ENCODE results near the gene RRN3. TPM values are rescaled to one million over a fixed set of nuclear protein-coding genes. Genes with fewer than 3 reads are reported as not detected.
"Not testable (repeated sequence)": the region's sequence is repeated elsewhere in the genome, so short reads cannot be mapped to it uniquely, and the experiment has no call there.

RRN3 gene
- total RNA-seq, 1 donor from 2014 or later, result 33.2 TPM

DNA sequence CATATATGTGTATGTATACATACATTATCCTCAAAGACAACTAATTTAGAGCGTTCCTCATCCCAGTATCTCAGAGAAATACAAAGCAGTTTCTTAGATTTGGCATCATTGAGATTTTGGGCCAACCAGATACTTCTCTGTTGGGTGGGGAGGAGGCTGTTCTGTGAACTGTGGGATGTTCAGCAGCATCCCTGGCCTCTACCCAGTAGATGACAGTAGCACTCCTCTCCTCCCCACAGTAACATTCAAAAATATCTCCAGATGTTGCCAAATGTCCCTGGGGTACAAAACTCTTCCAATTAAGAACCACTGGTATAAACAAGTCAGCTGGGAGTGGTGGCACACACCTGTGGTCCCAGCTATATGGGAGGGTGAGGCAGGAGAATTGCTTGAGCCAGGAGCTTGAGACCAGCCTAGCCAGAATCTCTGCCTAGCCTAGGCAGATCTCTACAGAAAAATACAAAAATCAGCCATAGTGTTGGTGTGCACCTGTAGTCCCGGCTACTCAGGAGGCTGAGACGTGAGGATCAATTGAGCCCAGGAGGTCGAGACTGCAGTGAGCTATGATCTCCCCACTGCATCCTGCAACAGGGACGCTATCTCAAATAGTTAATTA lies 6.4 kb upstream of the RRN3 start:
- intact Hi-C loops (cut with micrococcal nuclease), result not testable (repeated sequence)

- intact Hi-C loops (cut with micrococcal nuclease), result not testable (repeated sequence)
Observed at GRCh38 chr16:15099366-15099909, 5.4 kb upstream of the RRN3 start.

DNA sequence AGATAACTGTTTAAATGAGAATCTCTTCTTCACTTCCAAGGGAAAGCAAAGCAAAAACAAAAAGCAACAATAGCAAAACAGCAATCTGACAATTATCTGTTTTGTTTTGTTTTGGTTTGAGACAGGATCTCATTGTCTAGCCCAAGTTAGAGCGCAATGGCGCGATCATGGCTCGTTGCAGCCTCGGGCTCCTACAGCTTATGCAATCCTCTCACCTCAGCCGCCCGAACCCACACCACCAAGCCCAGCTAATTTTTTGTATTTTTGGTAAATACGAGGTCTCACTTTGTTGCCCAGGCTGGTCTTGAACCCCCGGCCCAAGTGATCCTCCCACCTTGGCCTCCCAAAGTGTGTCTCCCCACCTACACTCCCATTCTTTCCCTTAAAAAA lies 2.5 kb upstream of the RRN3 start:
- intact Hi-C loops (cut with micrococcal nuclease), result not testable (repeated sequence)

DNA sequence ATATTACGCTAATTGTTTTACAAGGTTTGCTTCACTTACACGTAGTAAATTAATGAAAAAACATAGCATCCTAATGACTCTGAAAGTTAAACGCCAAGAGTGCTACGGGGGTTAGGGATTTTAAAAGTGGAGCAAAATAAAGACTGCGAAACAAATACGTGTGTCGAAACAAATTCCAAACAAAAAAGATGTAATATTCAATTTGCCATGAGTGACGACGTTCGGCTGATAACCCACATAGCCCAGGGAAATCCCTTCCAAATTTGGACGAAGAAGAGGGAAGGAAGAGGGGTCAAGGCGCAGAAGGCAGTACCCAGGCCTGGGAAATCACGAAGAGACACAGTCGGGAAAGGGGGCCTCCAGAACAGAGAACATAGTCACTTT lies 509 bp downstream of the RRN3 start:
- intact Hi-C loops (cut with micrococcal nuclease), result loop anchor here (5.0 kb wide), 1 partner anchor 461 kb away; the partner anchor contains the start of genes BFAR and PARN

- intact Hi-C loops (cut with micrococcal nuclease), result loop anchor here (5.0 kb wide), 1 partner anchor 458 kb away; the partner anchor contains the start of genes BFAR and PARN
Observed at GRCh38 chr16:15090663-15091269, 3.3 kb downstream of the RRN3 start.

- intact Hi-C loops (cut with micrococcal nuclease), result not testable (repeated sequence)
Observed at GRCh38 chr16:15082788-15083187, 11.3 kb downstream of the RRN3 start.

- intact Hi-C loops (cut with micrococcal nuclease), result not testable (repeated sequence)
Observed at GRCh38 chr16:15080883-15081282, 13.2 kb downstream of the RRN3 start.

GRCh38 chr16:15076161-15076560 lies 17.9 kb downstream of the RRN3 start:
- intact Hi-C loops (cut with micrococcal nuclease), result not testable (repeated sequence)

- intact Hi-C loops (cut with micrococcal nuclease), result no loop called here
Observed at GRCh38 chr16:15073101-15073500, 21.0 kb downstream of the RRN3 start.

DNA sequence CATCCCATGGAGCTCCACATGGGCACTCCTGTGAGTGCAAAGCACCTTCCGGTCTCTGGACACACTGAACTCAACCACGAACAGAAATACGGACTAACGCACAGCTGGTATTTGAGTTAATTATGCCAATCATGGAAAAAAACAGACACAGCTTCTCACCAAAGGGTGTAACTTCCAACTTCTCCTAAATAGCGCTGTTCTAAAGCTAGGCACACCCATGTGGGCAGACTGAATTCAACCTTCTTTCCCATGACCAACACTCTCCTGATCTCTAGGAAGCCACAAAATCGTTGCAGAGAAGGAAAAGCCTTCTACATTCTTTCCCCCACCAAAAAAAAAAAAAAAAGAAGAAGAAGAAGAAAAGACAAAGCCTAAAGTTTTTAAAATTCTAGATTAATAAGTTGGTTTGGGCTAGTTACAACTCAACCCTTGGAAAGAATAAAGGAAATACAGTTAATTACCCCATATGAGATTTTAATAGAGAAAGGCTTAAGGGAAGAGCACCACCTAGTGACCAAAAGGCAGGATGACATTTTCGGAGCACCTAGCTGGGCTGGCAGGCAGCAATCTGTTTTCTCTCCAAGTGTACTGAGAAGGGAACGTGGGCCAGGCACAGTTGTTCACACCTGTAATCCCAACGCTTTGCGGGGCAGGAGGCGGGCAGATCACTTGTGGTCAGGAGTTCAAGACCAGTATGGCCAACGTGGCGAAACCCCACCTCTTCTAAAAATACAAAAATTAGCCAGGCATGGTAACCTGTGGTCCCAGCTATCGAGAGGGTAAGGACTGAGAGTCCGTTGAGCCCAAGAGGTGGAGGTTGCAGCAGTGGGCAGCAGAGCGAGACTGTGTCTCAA lies 21.9 kb downstream of the RRN3 start:
- intact Hi-C loops (cut with micrococcal nuclease), result not testable (repeated sequence)

GRCh38 chr16:15071013-15071412 lies 23.1 kb downstream of the RRN3 start:
- intact Hi-C loops (cut with micrococcal nuclease), result not testable (repeated sequence)

DNA sequence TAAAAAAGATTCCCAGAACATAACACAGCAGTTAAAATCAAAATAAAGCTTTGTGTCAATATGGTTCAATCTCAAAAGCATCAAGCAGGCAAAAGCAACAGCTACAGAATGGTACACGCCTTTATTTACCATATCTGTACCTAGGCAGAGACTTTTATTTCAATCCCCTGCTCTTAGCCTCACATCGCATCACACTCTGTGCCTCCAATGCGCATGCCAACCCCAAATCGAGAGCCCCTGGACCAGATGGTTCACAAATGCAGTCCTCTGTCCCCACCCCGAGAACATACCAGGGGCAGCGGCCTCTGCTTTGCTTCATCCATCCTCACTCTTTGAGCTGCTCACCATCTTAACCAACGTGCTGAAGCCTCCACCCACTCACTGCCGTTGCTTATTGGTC lies 27.4 kb downstream of the RRN3 start:
- intact Hi-C loops (cut with micrococcal nuclease), result not testable (repeated sequence)

DNA sequence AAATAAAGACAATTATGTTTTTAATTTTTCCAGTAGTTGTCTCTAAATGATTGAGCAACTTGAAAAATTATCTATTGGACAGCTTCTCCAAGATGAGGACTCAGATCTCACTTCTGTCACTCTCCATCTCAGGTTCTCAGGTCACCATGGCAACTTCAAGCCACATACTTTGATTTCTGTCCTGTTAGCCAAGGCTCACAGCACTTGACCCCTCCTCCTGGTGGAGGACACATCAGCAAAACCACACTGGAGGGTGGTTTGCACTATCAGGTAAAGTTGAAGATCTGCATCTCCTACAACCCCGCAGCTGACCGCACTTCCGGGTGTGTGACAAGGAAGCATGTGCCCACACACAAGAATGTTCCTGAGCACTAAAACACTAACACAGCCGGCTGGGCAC lies 28.1 kb downstream of the RRN3 start:
- intact Hi-C loops (cut with micrococcal nuclease), result not testable (repeated sequence)

- intact Hi-C loops (cut with micrococcal nuclease), result not testable (repeated sequence)
Observed at GRCh38 chr16:15062085-15062810, 31.8 kb downstream of the RRN3 start.

GRCh38 chr16:15059324-15059723 lies 34.7 kb downstream of the RRN3 start:
- intact Hi-C loops (cut with micrococcal nuclease), result loop anchor here (10.0 kb wide), 1 partner anchor 425 kb away; the partner anchor contains the start of genes BFAR and PARN

DNA sequence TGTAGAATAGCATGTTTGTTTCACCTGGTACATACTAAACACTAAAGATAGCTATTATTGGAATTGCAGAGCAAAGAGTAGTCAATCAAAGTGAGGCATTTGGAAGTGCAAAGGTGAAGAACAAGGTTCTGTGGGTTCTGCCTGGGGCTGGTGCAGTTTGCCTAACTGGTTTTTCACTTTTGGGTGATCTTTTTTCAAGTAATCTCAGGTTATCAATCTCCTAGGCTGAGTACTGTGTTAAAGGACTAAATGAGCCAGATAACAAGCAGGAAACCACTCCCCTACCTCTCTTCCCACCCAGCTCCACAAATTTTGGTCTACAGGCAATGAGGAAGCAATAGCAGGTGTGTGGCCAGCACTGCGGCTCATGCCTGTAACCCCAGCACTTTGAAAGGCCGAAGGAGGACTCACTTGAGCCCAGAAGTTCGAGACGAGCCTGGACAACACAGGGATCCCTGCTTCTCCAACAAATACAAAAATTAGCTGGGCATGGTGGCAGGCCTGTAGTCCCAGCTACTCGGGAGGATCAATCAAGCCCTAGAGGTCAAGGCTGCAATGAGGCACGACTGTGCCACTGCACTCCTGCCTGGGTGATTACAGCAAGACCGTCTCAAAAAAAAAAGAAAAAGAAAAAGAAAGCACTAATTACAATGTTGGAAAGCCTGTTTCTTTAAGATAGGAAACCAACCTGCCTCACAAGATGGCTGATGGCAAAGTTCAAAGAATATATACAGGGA lies 36.2 kb downstream of the RRN3 start:
- intact Hi-C loops (cut with micrococcal nuclease), result loop anchor here (10.0 kb wide), 1 partner anchor 423 kb away; the partner anchor contains the start of genes BFAR and PARN

DNA sequence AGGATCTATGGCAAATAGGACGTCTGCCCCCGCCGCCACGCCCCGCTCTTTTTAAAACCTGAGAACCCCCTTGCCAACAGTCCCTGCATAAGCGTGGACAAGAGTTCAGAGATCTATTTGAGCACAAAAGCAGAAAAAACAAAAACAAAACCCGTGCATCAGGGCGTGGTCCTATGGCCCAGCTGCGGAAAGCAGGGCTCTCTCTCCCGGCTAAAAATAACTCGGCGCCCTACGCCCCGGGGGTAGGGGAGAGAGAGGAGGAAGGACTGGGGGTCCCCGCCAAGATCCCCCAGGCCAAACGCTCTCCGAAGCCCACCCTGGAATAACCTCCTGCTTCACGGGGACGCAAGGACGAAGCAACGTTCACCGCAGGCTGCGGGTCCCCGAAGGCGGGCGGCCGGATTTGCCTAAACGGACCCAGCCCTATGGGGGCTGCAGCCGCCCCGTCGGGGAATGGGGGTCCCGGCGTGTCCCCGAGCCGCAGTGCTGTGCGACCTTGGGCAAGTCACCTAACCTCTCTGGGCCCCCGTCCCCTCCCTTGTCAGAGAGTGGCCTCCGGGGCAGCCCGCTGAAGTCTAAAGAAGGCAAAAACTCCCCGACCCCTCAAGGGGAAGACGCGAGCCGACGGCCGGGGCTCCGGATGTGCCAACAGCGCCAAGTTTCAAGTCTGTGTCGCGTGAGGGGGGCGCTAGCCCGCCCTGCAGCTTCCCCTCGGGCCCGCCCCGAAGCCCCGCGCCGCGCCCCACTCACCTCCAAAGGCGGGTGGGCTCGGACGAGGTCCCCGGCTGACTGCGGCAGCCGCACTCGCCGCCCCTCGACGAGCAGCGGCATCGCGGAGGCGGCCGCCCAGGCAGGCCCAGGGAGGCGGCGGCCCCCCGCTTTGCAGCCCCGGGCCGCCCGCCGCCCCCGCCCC lies 38.7 kb downstream of the RRN3 start:
- intact Hi-C loops (cut with micrococcal nuclease), result loop anchor here (10.0 kb wide), 1 partner anchor 421 kb away; the partner anchor contains the start of genes BFAR and PARN

DNA sequence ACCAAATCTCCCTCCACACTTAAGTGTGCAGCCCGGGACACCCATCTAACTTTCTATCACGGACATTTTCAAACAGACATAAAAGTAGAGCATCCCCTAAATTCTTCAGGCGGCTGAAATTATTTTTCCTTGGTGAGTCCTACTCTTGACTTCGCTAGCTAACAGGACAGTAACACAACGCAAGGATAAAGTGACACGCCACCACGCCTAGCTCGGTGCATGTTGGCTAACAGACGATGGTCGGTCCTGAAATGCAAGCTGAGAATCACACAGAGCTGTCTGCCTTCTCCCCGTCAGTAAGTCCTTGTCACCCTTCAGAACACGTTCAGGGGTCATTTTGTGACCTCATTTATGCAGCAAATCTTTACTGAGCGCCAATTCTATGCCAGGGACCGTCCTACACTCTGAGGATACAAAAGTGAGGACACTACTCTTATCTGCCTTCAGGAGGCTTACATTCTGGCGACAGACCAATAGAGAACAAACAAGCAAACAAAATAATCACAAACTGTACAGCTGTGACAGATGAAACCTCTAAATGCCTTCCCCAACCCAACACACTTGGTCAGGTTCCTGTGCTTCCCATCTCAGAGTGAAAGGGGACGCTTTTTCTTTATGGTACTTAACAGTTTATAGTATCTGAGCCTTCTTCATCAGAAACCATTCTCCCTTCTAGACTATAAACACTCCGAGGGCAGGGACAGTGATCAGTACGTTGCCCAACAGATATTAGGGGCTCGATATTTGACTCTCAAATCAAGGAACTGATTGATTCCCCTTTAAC lies 39.5 kb downstream of the RRN3 start:
- intact Hi-C loops (cut with micrococcal nuclease), result loop anchor here (10.0 kb wide), 1 partner anchor 420 kb away; the partner anchor contains the start of genes BFAR and PARN

Measured in T-helper 2 cell treated with Interferon-gamma antibody and Interleukin-4, amounts not matched to agents 100 ng/mL and 5 ng/mL, for 36 hours (primary cell).